Measurements from ENCODE around the gene SPDL1.

SPDL1 gene

GRCh38 chr5:169635936-169636335 lies 52.4 kb downstream of the SPDL1 start:
- no peak for DNase-seq

DNA sequence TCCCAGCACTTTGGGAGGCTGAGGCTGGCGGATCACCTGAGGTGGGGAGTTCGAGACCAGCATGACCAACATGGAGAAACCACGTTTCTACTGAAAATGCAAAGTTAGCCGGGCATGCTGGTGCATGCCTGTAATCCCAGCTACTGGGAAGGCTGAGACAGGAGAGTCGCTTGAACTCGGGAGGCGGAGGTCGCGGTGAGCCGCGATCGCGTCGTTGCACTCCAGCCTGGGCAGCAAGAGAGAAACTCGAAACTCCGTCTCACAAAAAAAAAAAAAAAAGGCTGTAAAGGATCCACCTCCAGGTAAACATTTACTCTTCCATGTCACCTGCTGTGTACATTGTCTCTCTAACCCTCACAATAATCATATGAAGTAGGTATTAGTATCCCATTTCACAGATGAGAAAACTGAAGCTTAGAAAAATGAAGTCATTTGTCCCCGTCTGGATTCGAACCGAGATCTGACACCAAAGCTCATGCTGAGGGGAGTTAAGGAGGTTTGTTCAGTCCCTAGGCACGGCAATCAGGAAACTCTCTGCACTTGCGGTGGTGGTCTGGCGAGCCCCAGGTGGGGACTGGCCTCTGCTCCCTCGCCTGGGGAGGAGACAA lies 53.0 kb downstream of the SPDL1 start:
- DNase-seq: no peak

DNA sequence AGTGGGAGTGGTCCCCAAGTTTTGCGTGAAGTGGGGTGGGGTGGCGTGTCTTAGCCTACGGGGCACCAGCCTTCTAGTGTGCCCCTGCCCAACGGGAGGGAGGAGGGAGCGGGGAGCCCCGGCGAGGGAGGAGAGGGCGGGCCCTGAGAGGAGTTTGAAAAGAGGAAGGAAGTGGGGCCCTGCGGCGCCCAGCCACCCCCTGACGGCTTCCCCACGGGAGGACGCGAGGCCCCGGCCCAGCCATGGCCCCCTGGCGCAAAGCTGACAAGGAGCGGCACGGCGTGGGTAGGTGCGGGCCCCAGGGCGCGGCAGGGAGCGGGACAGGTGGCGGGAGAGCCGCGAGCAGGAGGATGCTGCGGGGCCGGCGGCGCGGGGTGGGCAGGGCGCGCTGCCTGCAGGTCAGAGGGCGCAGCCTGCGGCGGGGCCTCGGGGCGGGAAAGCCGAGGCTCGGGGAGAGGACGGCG lies 53.5 kb downstream of the SPDL1 start, which contains the start of gene DOCK2:
TSS of gene DOCK2 (plus strand) at position 191 of the 464 bp plus-strand sequence. CDS start at position 243, 52 bp downstream.
- peak; percentile 73 for DNase-seq

DNA sequence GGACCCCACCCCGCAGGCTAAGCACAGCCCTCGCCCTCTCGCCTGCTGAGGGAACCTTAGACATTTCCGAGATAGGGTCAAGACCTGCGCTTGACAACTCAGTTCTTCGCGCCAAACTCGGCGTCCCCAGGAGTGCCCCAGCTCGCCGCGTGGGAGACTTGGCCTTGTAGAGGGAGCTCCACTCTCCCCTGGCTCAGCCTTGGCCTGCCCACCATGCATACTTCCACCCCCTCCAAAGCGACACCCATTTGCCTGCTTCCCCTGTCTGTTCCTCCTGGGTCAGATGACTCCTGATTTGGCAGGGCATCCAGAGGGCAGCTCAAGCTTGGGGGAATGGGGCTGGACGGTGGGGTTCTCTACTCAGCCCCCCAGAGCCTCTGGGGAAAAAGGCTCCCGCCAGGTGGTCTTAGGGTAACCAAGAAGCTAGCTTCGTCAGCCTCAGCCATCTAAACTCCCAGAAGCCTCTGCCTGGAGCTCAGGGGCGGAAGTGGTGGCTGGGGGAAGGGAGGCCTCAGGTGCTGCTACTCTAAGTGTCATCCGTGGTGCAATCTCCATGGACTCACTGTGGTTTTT lies 54.1 kb downstream of the SPDL1 start:
- peak; percentile 77 for DNase-seq

GRCh38 chr5:169641253-169641652 lies 57.7 kb downstream of the SPDL1 start:
- DNase-seq: no peak

DNA sequence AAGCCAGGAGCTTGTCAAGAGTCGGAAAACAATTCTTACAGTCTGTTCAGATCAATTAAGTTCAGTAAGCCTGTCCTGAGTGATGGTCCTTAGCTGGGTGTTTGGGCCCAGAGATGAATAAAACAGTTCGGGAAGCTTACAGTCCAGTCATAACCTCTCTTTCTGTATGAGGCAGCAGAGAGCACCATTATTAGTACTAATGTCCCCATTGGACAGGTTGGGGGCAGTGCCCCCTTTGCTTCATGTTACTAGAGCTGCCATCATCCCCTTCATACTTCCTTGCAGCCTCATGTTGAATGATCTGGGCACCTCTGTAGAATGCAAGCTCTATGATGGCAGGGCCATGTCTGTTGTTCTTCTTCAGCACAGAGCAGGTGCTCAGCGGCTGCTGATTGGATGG lies 63.3 kb downstream of the SPDL1 start:
- no peak for DNase-seq

GRCh38 chr5:169647566-169647965 lies 64.0 kb downstream of the SPDL1 start:
- no peak for DNase-seq

DNA sequence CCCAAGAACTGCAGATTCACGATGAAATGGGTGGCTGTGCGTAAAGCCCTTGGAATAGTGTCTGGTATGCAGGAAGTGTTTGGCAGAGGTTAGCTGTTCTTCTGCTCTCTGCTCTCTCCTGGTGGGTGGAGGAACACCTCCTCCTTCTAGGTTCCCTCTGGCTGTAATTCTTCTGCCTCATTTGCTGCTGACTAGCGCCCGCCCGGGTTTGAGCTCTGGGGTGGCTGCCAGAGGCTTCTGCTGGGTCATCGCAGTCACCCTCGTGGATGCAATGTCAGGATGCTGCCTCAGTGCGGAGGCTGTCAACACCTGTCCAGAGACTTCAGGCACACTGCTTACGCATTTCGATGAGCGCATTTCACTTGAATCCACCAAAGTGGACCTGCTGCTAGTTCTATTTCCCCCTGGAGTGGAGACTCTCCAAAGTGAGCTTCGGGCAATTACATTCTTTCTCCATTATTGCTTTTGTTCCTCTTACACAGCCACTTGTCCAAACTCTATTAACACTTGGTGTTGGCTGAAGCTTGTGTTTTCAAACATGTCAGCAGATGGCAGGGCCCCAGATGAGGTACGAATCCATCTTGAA lies 65.2 kb downstream of the SPDL1 start:
- no peak for DNase-seq

DNA sequence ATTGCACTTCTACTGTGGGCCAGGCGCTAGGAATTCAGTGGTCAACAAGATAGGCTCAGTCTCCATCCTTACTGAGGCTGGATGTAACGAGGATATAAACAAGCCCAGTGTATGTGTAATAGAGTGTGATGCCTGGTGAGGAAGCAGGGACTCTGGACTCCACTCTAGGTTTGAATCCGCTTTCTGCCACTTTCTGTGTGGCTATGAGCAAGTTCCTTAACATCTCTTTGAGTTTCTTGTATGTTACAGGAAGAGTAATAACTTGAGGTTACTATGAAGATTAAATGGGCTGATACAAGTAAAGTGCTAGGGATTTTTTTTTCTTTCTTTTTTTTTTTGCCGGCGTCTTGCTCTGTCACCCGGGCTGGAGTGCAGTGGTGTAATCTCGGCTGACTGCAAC lies 65.9 kb downstream of the SPDL1 start:
- DNase-seq: peak; percentile 35

DNA sequence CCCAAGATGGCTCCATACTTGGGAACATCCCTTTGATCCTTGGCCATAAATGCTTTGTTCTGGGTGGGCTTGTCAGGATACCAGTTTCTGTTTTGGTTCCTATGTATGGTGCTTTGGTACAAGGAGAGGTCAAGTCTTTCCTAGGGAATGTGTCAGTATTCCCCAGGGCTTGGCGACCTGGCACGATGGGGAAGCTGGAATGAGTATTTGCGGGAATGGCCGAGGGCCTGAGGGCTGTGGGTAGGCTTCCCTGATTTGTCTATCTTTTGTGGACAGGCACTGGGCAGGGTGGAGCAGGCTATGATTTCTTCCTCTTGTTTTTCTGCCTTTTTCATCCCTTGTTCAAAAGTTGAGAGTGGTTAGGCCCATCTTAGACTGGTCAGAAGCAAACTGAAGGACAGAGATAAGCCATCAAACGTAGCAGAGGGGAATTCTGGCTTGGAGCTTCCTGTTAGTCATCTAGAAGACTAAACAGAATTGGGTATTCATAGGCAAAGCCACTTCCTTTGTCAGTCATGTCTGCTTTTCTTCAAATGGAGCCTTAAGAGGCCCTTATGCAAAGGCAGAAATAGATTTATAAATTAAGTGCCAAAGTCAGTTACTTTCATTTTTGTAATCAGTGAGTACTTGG lies 67.2 kb downstream of the SPDL1 start:
- peak; percentile 59 for DNase-seq

GRCh38 chr5:169651526-169651925 lies 68.0 kb downstream of the SPDL1 start:
- no peak for DNase-seq

GRCh38 chr5:169652057-169652456 lies 68.5 kb downstream of the SPDL1 start:
- DNase-seq: no peak

DNA sequence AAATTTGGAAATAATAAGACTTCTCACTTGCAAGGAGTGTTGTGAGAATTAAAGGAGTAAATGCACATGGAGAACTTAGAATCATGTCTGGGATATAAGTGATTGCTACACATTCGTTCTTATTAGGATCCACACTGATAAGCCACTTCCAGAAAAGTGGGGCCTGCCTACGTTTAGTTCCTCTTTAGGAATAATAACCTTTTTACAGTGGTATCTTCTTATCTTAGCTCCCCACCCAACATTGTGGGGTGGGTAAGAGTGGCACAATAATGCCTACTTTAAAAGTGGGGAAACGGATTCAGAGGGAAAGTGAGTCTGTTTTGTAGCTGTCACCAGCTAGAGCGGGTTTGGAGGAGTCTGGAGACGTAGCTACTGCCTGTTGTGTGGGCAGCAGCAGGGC lies 69.5 kb downstream of the SPDL1 start:
- no peak for DNase-seq
